IgD-negative memory B cell (primary cell): Measurements from ENCODE around the gene PBLD. TPM values are rescaled to one million over a fixed set of nuclear protein-coding genes. Genes with fewer than 3 reads are reported as not detected.
"Not testable (repeated sequence)": the region's sequence is repeated elsewhere in the genome, so short reads cannot be mapped to it uniquely, and the experiment has no call there.

Source experiments
- H3K27ac Mint-ChIP-seq, 3 donors: one replicate each; pipeline ENCODE4 v1.8.0; 2020 to 2022; ENCODE audit warnings: mild to moderate bottlenecking in 3 of 3, mixed read lengths in 3 of 3, moderate library complexity in 1 of 3
- H3K27me3 Mint-ChIP-seq: one replicate; pipeline ENCODE4 v1.8.0; 2021; ENCODE audit warnings: mixed read lengths
- H3K36me3 Mint-ChIP-seq: one replicate; pipeline ENCODE4 v1.8.0; 2020; ENCODE audit warnings: mild to moderate bottlenecking, mixed read lengths
- H3K4me1 Mint-ChIP-seq, 3 donors: one replicate each; pipeline ENCODE4 v1.8.0; 2020 to 2022; ENCODE audit warnings: mixed read lengths in 3 of 3, mild to moderate bottlenecking in 1 of 3
- H3K4me3 Mint-ChIP-seq, 4 donors: one replicate each; pipeline ENCODE4 v1.8.0; 2020 to 2022; ENCODE audit warnings: mild to moderate bottlenecking in 4 of 4, mixed read lengths in 4 of 4, moderate library complexity in 3 of 4
- H3K9me3 Mint-ChIP-seq, 3 donors: one replicate each; pipeline ENCODE4 v1.8.0; 2020 to 2021; ENCODE audit warnings: mixed read lengths in 3 of 3, mild to moderate bottlenecking in 1 of 3
- polyA plus RNA-seq: library from polyadenylated mRNA; unstranded; fragments of 300-500 nt; fragmentation: Illumina TruSeq; gene quantifications from one replicate; pipeline ENCODE4 v1.2.3, GENCODE V29; 2021

The PBLD gene
- polyA plus RNA-seq, 1 donor from 2014 or later = 0.45 TPM

DNA sequence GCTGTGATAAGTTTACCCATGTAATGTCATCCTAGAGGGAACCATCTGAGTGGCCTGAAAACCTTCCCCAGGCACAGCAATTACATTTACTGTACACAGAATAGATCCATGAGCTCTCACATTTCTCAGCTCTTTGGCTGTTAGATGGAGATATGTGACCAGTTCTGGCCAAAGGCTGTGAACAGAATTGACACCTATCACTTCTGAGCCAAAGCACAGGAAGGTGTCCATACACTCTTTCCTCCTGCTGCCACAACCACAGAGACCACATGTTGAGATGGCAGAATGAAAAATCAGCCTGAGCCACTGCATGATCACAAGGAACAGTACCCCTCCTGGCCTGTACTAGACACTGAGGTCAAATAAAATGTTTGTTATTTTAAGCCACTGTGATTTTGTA is 56.5 kb downstream of the PBLD start:
- Mint-ChIP-seq H3K4me1 (peaks cover 0 to 2% (median 0%) of the 10 kb centered on the region in 3 donors), H3K4me3 (peak overlapping the region in 1 of 4 donors; percentile 66), H3K36me3 (no peaks in the 10 kb centered on the region), H3K27me3 (no peaks in the 10 kb centered on the region), H3K27ac (no peak overlapping the region), H3K9me3 (peaks cover 0 to 14% (median 7%) of the 10 kb centered on the region in 3 donors)

DNA sequence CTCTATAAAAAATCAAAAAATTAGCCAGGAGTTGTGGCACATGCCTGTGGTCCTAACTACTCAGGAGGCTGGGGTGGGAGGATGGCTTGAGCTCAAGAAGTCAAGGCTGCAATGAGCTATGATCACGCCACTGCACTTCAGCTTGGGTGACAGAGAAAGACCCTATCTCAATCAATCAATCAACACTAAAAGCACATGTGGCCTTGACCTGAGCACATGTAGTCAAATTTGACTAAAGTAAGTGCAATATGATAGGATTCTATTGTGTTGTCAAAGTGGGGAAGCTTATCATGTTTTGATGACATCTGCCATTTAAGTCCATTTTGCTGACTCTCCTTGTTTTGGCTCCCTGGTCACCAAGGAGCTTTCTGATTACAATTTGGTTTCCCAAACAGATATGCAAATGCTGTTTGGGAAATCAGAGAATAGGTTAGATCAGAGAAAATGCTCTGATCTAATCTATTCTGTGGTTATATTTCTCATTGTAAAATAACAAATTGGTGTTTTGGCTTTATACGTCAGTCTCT is 57.1 kb downstream of the PBLD start:
- no peaks in the 10 kb centered on the region for H3K27me3 Mint-ChIP-seq
- peaks cover 0 to 14% (median 7%) of the 10 kb centered on the region in 3 donors for H3K9me3 Mint-ChIP-seq
- no peaks in the 10 kb centered on the region for H3K36me3 Mint-ChIP-seq
- H3K4me1 Mint-ChIP-seq = peaks cover 0 to 2% (median 0%) of the 10 kb centered on the region in 3 donors
- no peak overlapping the region for H3K4me3 Mint-ChIP-seq
- no peak overlapping the region for H3K27ac Mint-ChIP-seq

DNA sequence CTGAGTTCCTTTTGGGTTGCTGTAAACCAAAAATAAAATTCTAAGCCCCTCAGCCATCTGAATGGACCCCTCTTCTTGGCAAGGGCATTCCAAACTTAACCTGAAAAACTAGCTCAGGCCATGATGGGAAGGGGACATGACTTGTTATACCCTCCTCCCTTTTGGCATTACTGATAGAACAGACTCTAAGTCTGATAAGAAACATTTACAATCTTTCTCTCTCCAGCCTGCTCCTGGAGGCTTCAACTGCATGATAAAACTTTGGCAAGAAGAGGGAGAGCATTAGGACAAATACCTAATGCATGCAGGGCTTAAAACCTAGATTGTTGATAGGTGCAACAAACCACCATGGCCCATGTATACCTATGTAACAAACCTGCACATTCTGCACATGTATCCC is 59.9 kb downstream of the PBLD start:
- Mint-ChIP-seq H3K4me1 (peaks cover 0 to 2% (median 0%) of the 10 kb centered on the region in 3 donors), H3K4me3 (no peak overlapping the region)

DNA sequence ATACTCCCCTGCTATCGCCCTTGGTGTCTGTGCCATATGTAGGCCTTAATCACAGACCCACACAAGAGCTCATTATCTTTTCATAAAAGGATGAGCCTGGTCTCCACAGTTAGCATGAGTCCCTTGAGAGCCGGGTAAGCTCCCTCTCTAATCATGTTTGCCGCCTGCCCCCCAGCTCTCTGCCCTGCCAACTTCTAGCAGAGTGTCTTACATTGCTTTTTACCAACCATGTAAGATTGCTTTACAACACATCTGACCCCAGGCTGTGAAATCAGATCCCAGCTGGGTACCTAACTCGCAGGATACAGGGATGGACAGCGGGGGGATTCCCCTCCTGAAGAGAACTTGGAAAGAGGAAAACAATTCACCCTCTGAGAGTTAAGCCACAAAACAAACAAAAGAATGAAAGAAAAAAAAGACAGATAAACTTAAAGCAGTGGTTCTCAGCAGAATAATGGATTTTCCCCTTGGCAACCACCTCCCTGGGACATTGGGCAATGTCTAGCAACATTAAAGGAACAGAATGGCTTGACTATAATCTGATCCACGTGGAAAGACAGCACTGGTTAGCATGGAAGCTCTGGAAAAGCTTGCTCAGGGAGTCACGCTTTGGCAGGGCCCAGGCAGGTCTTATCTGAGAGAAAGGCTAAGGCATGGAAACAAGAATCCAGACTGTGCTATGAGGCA is 61.4 kb downstream of the PBLD start:
- no peaks in the 10 kb centered on the region for H3K36me3 Mint-ChIP-seq
- H3K9me3 Mint-ChIP-seq = peaks cover 0 to 5% (median 4%) of the 10 kb centered on the region in 3 donors
- no peak overlapping the region for H3K27ac Mint-ChIP-seq
- no peaks in the 10 kb centered on the region for H3K27me3 Mint-ChIP-seq
- H3K4me1 Mint-ChIP-seq = no peaks in the 10 kb centered on the region
- H3K4me3 Mint-ChIP-seq = no peak overlapping the region

More for the DNA sequence above, 59.9 kb downstream of the PBLD start:
- H3K27ac Mint-ChIP-seq = no peak overlapping the region
- H3K27me3 Mint-ChIP-seq = no peaks in the 10 kb centered on the region
- no peaks in the 10 kb centered on the region for H3K36me3 Mint-ChIP-seq
- H3K9me3 Mint-ChIP-seq = peaks cover 0 to 14% (median 5%) of the 10 kb centered on the region in 3 donors

DNA sequence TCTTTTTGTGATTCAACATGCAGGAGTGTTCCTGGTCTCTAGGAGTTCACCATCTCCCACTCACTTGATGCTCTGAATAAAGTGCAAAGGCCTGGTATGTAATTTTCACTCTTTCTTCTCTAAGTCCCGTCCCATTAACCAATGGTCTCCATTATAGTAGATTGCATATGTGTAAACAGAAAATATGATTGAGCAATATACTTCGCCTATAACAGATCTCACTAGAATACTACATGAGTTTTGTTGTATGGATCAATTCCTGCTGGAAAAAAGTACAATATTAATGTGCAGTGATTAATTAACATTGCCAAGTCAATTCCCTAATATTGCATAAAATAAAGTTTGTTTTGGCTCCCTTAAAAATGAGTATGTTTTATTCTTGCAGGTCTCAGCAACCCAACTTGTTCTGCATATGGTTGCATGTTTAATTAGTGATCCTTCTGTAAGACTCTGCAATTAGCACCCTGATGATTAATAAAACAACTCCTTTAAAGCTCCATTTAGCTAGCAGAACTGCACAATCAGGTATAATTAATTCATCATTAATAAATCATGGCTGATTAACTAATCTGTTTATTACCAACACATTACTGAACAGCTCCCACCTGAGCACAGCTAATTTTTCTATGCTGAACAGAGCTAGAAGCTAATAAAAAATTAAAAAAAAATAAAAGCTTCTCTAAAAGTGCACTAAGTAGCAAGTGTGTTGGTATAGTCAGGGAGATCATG is 63.0 kb downstream of the PBLD start:
- Mint-ChIP-seq H3K4me1 (no peaks in the 10 kb centered on the region), H3K9me3 (no peaks in the 10 kb centered on the region), H3K27ac (no peak overlapping the region), H3K4me3 (no peak overlapping the region), H3K27me3 (no peaks in the 10 kb centered on the region), H3K36me3 (no peaks in the 10 kb centered on the region)

DNA sequence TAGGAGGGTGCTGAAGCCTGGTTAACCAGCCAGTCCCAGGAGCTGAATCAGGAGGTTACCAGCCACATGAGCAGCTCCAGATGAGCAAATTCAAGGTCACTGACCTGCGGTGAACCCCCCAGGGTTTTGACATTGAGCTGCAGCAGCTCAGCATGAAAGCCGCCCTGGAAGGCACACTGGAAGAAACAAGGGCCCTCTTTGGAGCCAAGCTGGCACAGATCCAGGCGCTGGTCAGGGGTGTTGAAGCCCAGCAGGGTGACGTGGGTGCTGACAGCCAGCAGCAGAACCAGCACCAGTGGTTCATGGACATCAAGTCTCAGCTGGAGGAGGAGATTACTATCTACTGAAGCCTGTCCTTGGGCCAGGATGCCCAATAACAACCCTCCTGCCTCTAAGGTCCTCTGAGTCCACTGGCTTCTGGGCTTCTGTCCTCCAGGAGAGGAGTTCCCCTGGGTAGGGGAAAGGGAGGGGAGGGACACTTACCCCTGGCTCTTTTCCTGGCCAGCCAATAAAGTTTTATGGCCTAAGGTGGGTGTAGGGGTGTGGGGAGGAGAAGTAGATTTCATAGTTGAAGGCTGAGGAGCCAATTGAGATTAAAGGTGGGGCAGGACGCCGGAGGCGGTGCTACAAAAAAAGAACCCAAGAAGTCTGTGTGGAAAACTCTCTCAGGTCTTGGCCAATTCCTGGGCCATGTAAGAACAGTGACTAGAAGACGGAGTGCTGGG is 71.4 kb downstream of the PBLD start:
- Mint-ChIP-seq H3K27me3 (no peaks in the 10 kb centered on the region), H3K9me3 (peaks cover 0 to 3% (median 0%) of the 10 kb centered on the region in 3 donors), H3K27ac (no peak overlapping the region), H3K4me1 (no peaks in the 10 kb centered on the region), H3K36me3 (no peaks in the 10 kb centered on the region), H3K4me3 (no peak overlapping the region)

DNA sequence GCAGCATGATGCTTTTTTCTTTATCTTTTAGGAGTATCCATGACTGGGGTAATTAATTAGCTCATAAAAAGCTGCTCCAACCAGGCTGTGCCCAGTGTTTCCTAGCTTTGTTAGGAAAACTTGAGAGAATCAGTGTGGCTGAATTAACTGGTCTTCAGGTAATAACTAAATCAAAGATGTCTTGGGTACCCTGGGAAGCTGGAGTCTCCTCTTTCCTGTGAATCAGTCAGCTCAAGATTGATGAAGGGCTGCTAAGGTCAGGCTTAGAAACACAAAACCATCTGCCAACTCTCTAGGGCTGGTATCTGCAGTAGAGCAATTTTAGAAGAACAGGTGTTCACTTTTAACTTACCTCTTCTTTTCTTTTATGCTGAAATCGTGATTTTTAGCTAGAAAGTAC is 79.4 kb downstream of the PBLD start:
- peaks cover 4 to 6% (median 5%) of the 10 kb centered on the region in 3 donors for H3K4me1 Mint-ChIP-seq
- H3K27me3 Mint-ChIP-seq = peaks cover 3% of the 10 kb centered on the region
- no peaks in the 10 kb centered on the region for H3K36me3 Mint-ChIP-seq
- no peak overlapping the region for H3K27ac Mint-ChIP-seq
- peaks cover 0 to 1% (median 0%) of the 10 kb centered on the region in 3 donors for H3K9me3 Mint-ChIP-seq
- H3K4me3 Mint-ChIP-seq = no peak overlapping the region

DNA sequence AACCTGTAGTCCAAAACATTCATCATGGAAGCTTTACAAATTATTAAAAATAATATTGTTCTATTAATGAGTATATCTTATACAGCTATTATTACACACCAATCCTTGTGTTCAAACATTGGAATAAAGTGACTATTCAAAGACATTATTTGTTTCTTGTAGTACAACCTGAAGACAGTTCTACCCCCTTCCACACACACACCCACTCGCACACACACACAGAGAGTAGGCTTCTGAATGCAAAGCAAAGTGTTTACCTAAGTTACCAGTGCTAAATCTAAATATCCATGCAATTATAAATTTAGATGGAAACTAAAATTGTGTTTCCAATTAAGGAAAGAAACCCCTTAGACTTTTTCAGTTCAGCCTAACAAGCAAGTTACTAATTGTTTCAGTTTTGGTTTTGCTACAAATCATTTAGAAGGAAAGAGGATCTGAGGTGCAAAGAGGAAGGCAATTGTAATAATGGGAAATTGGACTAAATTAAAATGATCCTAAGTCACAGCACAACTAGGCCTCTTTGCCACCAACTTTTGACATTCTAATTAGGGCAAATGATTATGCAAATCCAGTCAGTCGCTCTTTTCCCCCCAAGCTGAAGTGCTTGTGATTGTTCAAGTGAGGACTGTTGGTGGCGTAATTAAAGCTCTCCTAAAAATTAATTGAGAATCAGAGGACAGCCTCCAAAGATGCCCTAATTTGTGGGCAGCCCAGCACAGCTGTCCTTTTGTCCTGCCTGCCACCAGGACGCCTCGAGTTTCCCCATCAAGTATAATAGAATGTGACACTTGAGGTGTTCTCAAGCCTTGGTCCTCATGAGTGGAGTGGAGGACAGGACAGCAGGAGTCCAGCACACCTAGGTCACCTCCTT is 80.9 kb downstream of the PBLD start:
- no peaks in the 10 kb centered on the region for H3K36me3 Mint-ChIP-seq
- peaks cover 4 to 6% (median 5%) of the 10 kb centered on the region in 3 donors for H3K4me1 Mint-ChIP-seq
- H3K9me3 Mint-ChIP-seq = peaks cover 0 to 1% (median 0%) of the 10 kb centered on the region in 3 donors
- peaks cover 3% of the 10 kb centered on the region for H3K27me3 Mint-ChIP-seq
- H3K4me3 Mint-ChIP-seq = peak overlapping the region in 2 of 4 donors; percentile 17 to 69
- peak overlapping the region in 1 of 3 donors; percentile 27 for H3K27ac Mint-ChIP-seq

DNA sequence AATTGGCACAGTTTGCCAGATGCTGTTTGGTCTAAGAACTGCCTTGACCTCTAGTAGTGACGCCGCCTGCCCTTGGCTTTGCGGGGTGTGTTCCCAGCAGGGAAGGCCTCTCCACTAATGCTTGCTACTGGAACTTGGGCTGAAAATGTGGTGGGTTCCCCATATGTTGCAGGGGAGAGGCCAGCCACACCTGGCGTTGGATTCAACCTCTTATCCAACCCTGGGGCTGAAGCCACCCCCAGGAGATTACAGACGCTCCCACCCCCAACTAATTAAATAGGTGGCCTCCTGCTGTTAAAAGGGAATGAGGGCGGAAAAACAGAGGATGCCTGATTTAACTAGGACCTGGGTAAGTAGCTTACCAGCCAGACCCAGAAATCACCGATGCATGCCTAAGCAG is 81.6 kb downstream of the PBLD start:
- Mint-ChIP-seq H3K27me3 (peaks cover 3% of the 10 kb centered on the region), H3K36me3 (no peaks in the 10 kb centered on the region), H3K4me1 (peaks cover 4 to 6% (median 5%) of the 10 kb centered on the region in 3 donors), H3K9me3 (peaks cover 0 to 1% (median 0%) of the 10 kb centered on the region in 3 donors), H3K4me3 (peak overlapping the region in 1 of 4 donors; percentile 24), H3K27ac (peak overlapping the region in 1 of 3 donors; percentile 27)

DNA sequence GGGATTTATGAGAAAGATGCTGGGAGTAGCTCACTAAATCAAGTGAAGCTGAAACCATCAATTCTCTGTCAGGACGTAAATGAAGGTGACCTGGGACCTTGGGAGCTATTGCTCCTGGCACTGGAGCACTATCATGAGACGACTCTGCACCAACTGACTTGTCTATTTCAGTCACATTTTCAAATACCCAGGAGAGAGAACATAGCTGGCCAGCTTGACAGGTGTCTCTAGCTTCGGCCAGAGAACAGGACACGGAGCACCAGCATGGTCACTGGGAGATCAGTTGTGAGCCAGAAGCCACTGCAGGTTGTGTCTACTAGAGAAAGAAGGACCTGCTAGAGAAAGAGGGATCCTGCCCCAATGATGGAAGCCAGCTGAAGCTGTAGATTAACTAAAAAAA is 83.4 kb downstream of the PBLD start:
- H3K27me3 Mint-ChIP-seq = peaks cover 3% of the 10 kb centered on the region
- no peaks in the 10 kb centered on the region for H3K36me3 Mint-ChIP-seq
- H3K4me1 Mint-ChIP-seq = peaks cover 4 to 6% (median 5%) of the 10 kb centered on the region in 3 donors
- no peaks in the 10 kb centered on the region for H3K9me3 Mint-ChIP-seq
- peak overlapping the region in 1 of 3 donors; percentile 9 for H3K27ac Mint-ChIP-seq
- H3K4me3 Mint-ChIP-seq = no peak overlapping the region

DNA sequence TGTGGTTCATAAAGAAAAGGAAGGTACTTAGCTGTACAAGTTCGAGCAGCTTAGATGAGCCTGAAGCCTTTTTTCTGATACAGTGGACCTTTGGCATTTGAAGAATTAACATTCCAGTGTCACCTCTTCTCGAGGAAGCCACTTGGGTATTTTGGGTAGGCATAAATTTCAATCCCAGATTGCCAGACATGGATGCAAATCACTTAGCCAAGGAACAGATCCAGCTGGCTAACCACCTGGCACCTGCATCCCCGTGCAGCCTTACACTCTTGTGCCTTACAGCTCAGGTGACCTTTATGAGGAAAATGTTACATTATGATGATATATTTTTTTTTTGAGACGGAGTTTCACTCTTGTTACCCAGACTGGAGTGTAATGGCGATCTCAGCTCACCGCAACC is 84.8 kb downstream of the PBLD start:
- Mint-ChIP-seq H3K4me1 (peaks cover 4 to 6% (median 5%) of the 10 kb centered on the region in 3 donors), H3K27me3 (peaks cover 3% of the 10 kb centered on the region), H3K36me3 (no peaks in the 10 kb centered on the region), H3K9me3 (no peaks in the 10 kb centered on the region), H3K27ac (no peak overlapping the region), H3K4me3 (no peak overlapping the region)

DNA sequence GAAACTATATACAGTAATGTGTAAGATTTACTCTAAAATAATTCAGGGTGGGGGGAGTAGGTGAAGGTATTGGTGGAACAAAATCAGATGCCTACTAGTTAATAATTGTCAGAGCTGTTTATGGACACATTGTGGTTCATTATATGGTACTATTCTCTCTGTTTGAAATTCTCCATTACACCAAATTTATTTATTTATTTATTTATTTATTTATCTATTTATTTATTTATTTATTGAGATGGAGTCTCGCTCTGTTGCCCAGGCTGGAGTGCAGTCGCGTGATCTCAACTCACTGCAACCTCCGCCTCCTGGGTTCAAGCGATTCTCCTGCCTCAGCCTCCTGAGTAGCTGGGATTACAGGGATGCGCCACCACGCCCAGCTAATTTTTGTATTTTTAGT is 86.3 kb downstream of the PBLD start:
- not testable (repeated sequence) for H3K27me3 Mint-ChIP-seq, H3K9me3 Mint-ChIP-seq, H3K4me1 Mint-ChIP-seq, H3K36me3 Mint-ChIP-seq, H3K27ac Mint-ChIP-seq, H3K4me3 Mint-ChIP-seq

DNA sequence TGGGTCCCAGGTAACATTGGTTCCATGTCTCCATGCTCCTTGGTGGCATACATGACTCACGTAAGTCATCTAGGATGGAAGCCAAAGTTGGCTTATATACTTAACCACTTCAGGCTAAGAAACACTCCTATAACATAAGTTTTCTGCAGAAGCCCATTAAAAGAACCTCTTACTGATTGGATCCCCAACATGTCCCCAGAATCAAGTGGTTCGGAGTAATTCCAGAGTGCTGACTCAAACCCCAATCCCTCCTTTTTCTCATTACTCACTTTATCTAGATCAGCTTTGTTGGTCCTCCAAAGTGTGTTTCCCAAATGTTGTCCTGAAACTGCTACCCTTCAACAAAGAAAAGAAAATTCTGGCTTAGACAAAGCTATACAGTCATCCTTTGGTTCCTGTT is 90.7 kb downstream of the PBLD start:
- H3K4me1 Mint-ChIP-seq = peaks cover 0 to 4% (median 1%) of the 10 kb centered on the region in 3 donors
- H3K4me3 Mint-ChIP-seq = no peak overlapping the region
- peaks cover 1% of the 10 kb centered on the region for H3K27me3 Mint-ChIP-seq
- no peak overlapping the region for H3K27ac Mint-ChIP-seq
- no peaks in the 10 kb centered on the region for H3K9me3 Mint-ChIP-seq
- no peaks in the 10 kb centered on the region for H3K36me3 Mint-ChIP-seq

DNA sequence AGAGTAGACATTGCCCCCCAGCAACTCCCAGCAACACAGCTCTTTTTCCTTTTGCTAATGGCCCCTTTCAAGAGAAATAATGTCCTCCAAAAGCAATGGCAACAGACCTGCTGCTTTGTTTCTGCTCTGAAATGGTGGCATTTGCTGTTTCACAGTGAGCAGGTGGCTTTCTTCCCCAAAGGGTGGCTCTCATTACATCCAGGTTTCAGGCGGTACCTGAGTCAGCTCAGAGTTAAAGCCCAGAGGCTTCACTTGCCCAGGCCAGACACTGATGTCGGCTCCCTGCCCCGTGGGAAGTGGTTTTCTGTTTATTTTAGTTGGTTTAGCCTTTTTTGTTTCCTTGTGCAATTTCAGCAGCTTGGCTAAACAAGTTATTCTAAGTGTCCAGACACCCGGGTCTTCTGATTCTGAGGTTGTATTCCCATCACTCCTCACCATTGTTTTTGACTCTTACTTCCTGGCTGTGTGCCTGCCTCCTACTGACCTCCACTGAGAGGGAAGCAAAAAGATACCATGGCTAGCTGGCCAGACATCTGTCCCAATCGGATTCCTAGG is 93.1 kb downstream of the PBLD start:
- Mint-ChIP-seq H3K9me3 (no peaks in the 10 kb centered on the region), H3K27me3 (peaks cover 1% of the 10 kb centered on the region), H3K27ac (no peak overlapping the region), H3K4me3 (no peak overlapping the region), H3K36me3 (no peaks in the 10 kb centered on the region), H3K4me1 (peaks cover 0 to 4% (median 1%) of the 10 kb centered on the region in 3 donors)
